OCI-LY1 (cell line): Measurements from ENCODE around the gene FBXO36.
"Not testable (repeated sequence)": the region's sequence is repeated elsewhere in the genome, so short reads cannot be mapped to it uniquely, and the experiment has no call there.

Experiments
- H2AFZ ChIP-seq: fragments of 200-600 bp; sonication (generic), shearing (Covaris generic); 2 replicates; pipeline ENCODE4 v1.6.0; 2014; ENCODE audit warnings: antibody characterized with exemption, mild to moderate bottlenecking, low read length
- H3F3A ChIP-seq: fragments of 200-600 bp; sonication (generic), shearing (Covaris generic); 2 replicates; pipeline ENCODE4 v1.6.0; 2014; ENCODE audit warnings: mild to moderate bottlenecking, antibody characterized with exemption, low read length, moderate library complexity; ENCODE audit not compliant: insufficient read depth
- H3K27ac ChIP-seq: fragments of 200-600 bp; sonication (generic); 2 replicates; pipeline ENCODE4 v1.5.1; 2014; ENCODE audit warnings: low read length, mixed run types, mild to moderate bottlenecking, low read depth; ENCODE audit not compliant: poor library complexity, severe bottlenecking
- H3K27me3 ChIP-seq: fragments of 200-600 bp; sonication (generic); 2 replicates; pipeline ENCODE4 v1.6.0; 2014; ENCODE audit warnings: antibody characterized with exemption, mild to moderate bottlenecking, low read length, moderate library complexity; ENCODE audit not compliant: insufficient read depth
- H3K36me3 ChIP-seq: fragments of 200-600 bp; sonication (generic); 2 replicates; pipeline ENCODE4 v1.6.1; 2014; ENCODE audit warnings: mild to moderate bottlenecking, antibody characterized with exemption, low read length, moderate library complexity, mixed read lengths; ENCODE audit not compliant: insufficient read depth
- H3K4me1 ChIP-seq: fragments of 200-600 bp; sonication (generic); 2 replicates; pipeline ENCODE4 v1.5.1; 2014; ENCODE audit warnings: mild to moderate bottlenecking, low read length, moderate library complexity; ENCODE audit not compliant: insufficient read depth, severe bottlenecking
- H3K4me2 ChIP-seq: fragments of 200-600 bp; sonication (generic), shearing (Covaris generic); 2 replicates; pipeline ENCODE4 v1.6.1; 2014; ENCODE audit warnings: low read length
- H3K4me3 ChIP-seq: fragments of 200-600 bp; sonication (generic); 2 replicates; pipeline ENCODE4 v1.5.1; 2014; ENCODE audit warnings: low read length, low read depth, mild to moderate bottlenecking, mixed read lengths; ENCODE audit not compliant: poor library complexity, severe bottlenecking
- H3K79me2 ChIP-seq: fragments of 200-600 bp; shearing (Covaris generic); 2 replicates; pipeline ENCODE4 v1.6.1; 2016; ENCODE audit warnings: mixed run types, low read length, mixed read lengths; ENCODE audit not compliant: insufficient read depth
- H3K9ac ChIP-seq: fragments of 200-600 bp; sonication (generic), shearing (Covaris generic); 2 replicates; pipeline ENCODE4 v1.6.1; 2014; ENCODE audit warnings: mild to moderate bottlenecking, low read length, mixed read lengths
- H3K9me2 ChIP-seq: fragments of 200-600 bp; sonication (generic), shearing (Covaris generic); 2 replicates; pipeline ENCODE4 v1.6.1; 2014; ENCODE audit warnings: low read depth, mild to moderate bottlenecking, low read length, mixed read lengths
- H3K9me3 ChIP-seq: fragments of 200-600 bp; shearing (Covaris generic); 2 replicates; pipeline ENCODE4 v1.6.1; 2014; ENCODE audit warnings: low read length, mixed read lengths
- H4K20me1 ChIP-seq: fragments of 200-600 bp; sonication (generic), shearing (Covaris generic); 2 replicates; pipeline ENCODE4 v1.6.0; 2016; ENCODE audit warnings: mild to moderate bottlenecking, low read length; ENCODE audit not compliant: insufficient read depth
- CTCF ChIP-seq: fragments of 200-600 bp; sonication (generic), shearing (Covaris generic); IDR thresholded peaks from 2 replicates; pipeline ENCODE4 v1.5.1; 2017; ENCODE audit warnings: mild to moderate bottlenecking, antibody characterized with exemption, low read length, moderate library complexity, mixed read lengths
- EZH2 ChIP-seq: fragments of 200-600 bp; sonication (generic), shearing (Covaris generic); IDR thresholded peaks from 2 replicates; pipeline ENCODE4 v1.8.0; 2017; ENCODE audit warnings: borderline replicate concordance, mixed run types, mild to moderate bottlenecking, antibody characterized with exemption, low read length, moderate library complexity, mixed read lengths

The FBXO36 gene

GRCh38 chr2:229920011-229920641 is 2.2 kb upstream of the FBXO36 start:
- Histone ChIP-seq H4K20me1 (no peaks in the 10 kb centered on the region), H3K27ac (peak overlapping the region; percentile 83), H3K4me1 (peaks cover 22% of the 10 kb centered on the region), H3K4me3 (peak overlapping the region; percentile 100), H3K27me3 (no peaks in the 10 kb centered on the region), H3F3A (no peaks in the 10 kb centered on the region), H3K36me3 (peaks cover 16% of the 10 kb centered on the region), H3K9me3 (no peaks in the 10 kb centered on the region), H3K4me2 (peak overlapping the region; percentile 100), H2AFZ (no peak overlapping the region), H3K9me2 (no peaks in the 10 kb centered on the region), H3K9ac (peak overlapping the region; percentile 74), H3K79me2 (peaks cover 62% of the 10 kb centered on the region)
- no peak for TF ChIP-seq CTCF
- no peak for TF ChIP-seq EZH2

GRCh38 chr2:229921101-229921891 is 1.0 kb upstream of the FBXO36 start:
- H3K27ac ChIP-seq = peak overlapping the region; percentile 83
- no peak overlapping the region for H2AFZ ChIP-seq
- no peaks in the 10 kb centered on the region for H4K20me1 ChIP-seq
- H3K27me3 ChIP-seq = no peaks in the 10 kb centered on the region
- TF ChIP-seq EZH2 (no peak), CTCF (no peak)
- H3K4me2 ChIP-seq = peak overlapping the region; percentile 100
- H3K4me3 ChIP-seq = peak overlapping the region; percentile 100
- no peaks in the 10 kb centered on the region for H3K9me2 ChIP-seq
- H3K79me2 ChIP-seq = peaks cover 50% of the 10 kb centered on the region
- H3K9me3 ChIP-seq = no peaks in the 10 kb centered on the region
- H3K36me3 ChIP-seq = peaks cover 13% of the 10 kb centered on the region
- H3K4me1 ChIP-seq = peaks cover 22% of the 10 kb centered on the region
- peak overlapping the region; percentile 74 for H3K9ac ChIP-seq
- no peaks in the 10 kb centered on the region for H3F3A ChIP-seq

- Histone ChIP-seq H3K36me3 (peaks cover 11% of the 10 kb centered on the region), H3K79me2 (peaks cover 43% of the 10 kb centered on the region), H3K4me2 (peak within 1 kb of the TSS; percentile 100), H3K27me3 (no peaks in the 10 kb centered on the region), H3F3A (no peaks in the 10 kb centered on the region), H3K27ac (peak within 1 kb of the TSS; percentile 83), H3K9me3 (no peaks in the 10 kb centered on the region), H3K4me3 (peak within 1 kb of the TSS; percentile 100), H3K9ac (peak within 1 kb of the TSS; percentile 74), H3K4me1 (peaks cover 22% of the 10 kb centered on the region), H3K9me2 (no peaks in the 10 kb centered on the region), H2AFZ (peak within 1 kb of the TSS; percentile 36; the same call in 1 of the 2 replicates), H4K20me1 (no peaks in the 10 kb centered on the region)
- TF ChIP-seq CTCF = no peak
- no peak for TF ChIP-seq EZH2
Observed at GRCh38 chr2:229921892-229922448, 333 bp upstream of the FBXO36 start, which contains the start of gene TRIP12. TRIP12 (minus strand) TSS chr2:229922009; CDS start chr2:229880079, 41,930 bp downstream.

GRCh38 chr2:229924541-229924940 is 2.2 kb downstream of the FBXO36 start:
- not testable (repeated sequence) for H3K4me3 ChIP-seq, H3K27ac ChIP-seq, H3K36me3 ChIP-seq, H3F3A ChIP-seq, H3K4me2 ChIP-seq, H4K20me1 ChIP-seq, H3K27me3 ChIP-seq, H3K9me3 ChIP-seq, H3K9ac ChIP-seq, H2AFZ ChIP-seq, H3K9me2 ChIP-seq
- Histone ChIP-seq H3K4me1 (peaks cover 18% of the 10 kb centered on the region), H3K79me2 (peaks cover 20% of the 10 kb centered on the region)
